Liver (tissue), 3 donors: ENCODE results near the gene TMEM255B.
A peak's percentile ranks its signal among the peaks of the same experiment; 100 is the strongest.

Experiments used
- ATF3 ChIP-seq: IDR thresholded peaks from 2 replicates; pipeline ENCODE4 v1.6.1; 2016; ENCODE audit warnings: antibody characterized with exemption
- CTCF ChIP-seq: fragments of 150-350 bp; IDR thresholded peaks from 2 replicates; pipeline ENCODE4 v1.5.1; 2017; ENCODE audit warnings: improper control_type of control experiment, low read depth, low read length; ENCODE audit not compliant: missing input control
- EGR1 ChIP-seq, 2 donors: IDR thresholded peaks; 2 replicates each; pipeline ENCODE4 v1.6.1; 2016 to 2018; ENCODE audit warnings: antibody characterized with exemption in 2 of 2, low read depth in 2 of 2
- FOXA1 ChIP-seq: IDR thresholded peaks from 2 replicates; pipeline ENCODE4 v1.6.1; 2016; ENCODE audit warnings: antibody characterized with exemption
- FOXA2 ChIP-seq: IDR thresholded peaks from 2 replicates; pipeline ENCODE4 v1.6.1; 2016; ENCODE audit warnings: antibody characterized with exemption
- HNF4A ChIP-seq, 2 donors: conservative IDR thresholded peaks; 2 replicates each; pipeline ENCODE4 v1.6.1; 2016; ENCODE audit warnings: antibody characterized with exemption in 2 of 2, mild to moderate bottlenecking in 2 of 2
- JUND ChIP-seq, 2 donors: IDR thresholded peaks; 2 replicates each; pipeline ENCODE4 v1.6.1; 2016; ENCODE audit warnings: antibody characterized with exemption in 2 of 2
- MAX ChIP-seq: IDR thresholded peaks from 2 replicates; pipeline ENCODE4 v1.6.1; 2016; ENCODE audit warnings: antibody characterized with exemption
- NR2F2 ChIP-seq: IDR thresholded peaks from 2 replicates; pipeline ENCODE4 v1.6.1; 2016; ENCODE audit warnings: antibody characterized with exemption
- REST ChIP-seq: IDR thresholded peaks from 2 replicates; pipeline ENCODE4 v1.6.1; 2016; ENCODE audit warnings: antibody characterized with exemption, mild to moderate bottlenecking
- RXRA ChIP-seq, 2 donors: IDR thresholded peaks; 2 replicates each; pipeline ENCODE4 v1.6.1; 2017 to 2018; ENCODE audit warnings: antibody characterized with exemption in 2 of 2, mild to moderate bottlenecking in 1 of 2
- TAF1 ChIP-seq: conservative IDR thresholded peaks from 2 replicates; pipeline ENCODE4 v1.6.1; 2016; ENCODE audit warnings: antibody characterized with exemption, mild to moderate bottlenecking
- ZBTB33 ChIP-seq: IDR thresholded peaks from 2 replicates; pipeline ENCODE4 v1.6.1; 2016; ENCODE audit warnings: antibody characterized with exemption
- donor health status: healthy.
- donor health status: healthy.

GRCh38 chr13:113855012-113855921 lies 96.2 kb downstream of the TMEM255B start:
- TF ChIP-seq CTCF: no peak
- no peak for TF ChIP-seq FOXA2
- TF ChIP-seq JUND (IDR thresholded peaks at IDR 0.05): no peak
- no peak for TF ChIP-seq MAX
- no peak for TF ChIP-seq TAF1
- no peak for TF ChIP-seq REST
- no peak for TF ChIP-seq FOXA1
- no peak for TF ChIP-seq ZBTB33
- peak in 1 of 2 donors; percentile 17 for TF ChIP-seq RXRA (IDR thresholded peaks at IDR 0.05)
- TF ChIP-seq ATF3: no peak
- peak in 1 of 2 donors; percentile 51 for TF ChIP-seq HNF4A (conservative IDR thresholded peaks at IDR 0.05)
- TF ChIP-seq EGR1 (IDR thresholded peaks at IDR 0.05; ENCODE audit: low read depth in 2 of 2): no peak
- no peak for TF ChIP-seq NR2F2
